HG03196 (cell line): ENCODE results near the gene RRP8.

Experiments
- ATAC-seq: cut with Tn5 transposase; IDR thresholded peaks from one replicate; pipeline ENCODE4 v1.9.1; 2021; ENCODE audit not compliant: unreplicated experiment

Gene RRP8

GRCh38 chr11:6619004-6619745 is 15.8 kb upstream of the RRP8 start, which contains the start of gene TPP1:
Gene TPP1, minus strand, starts transcription at chr11:6619422. Its CDS starts 22 bp downstream, at chr11:6619400.
- peak; percentile 97 for ATAC-seq

- no peak for ATAC-seq
Observed at GRCh38 chr11:6618117-6619003, 14.9 kb upstream of the RRP8 start.

GRCh38 chr11:6617315-6617781 is 13.9 kb upstream of the RRP8 start:
- ATAC-seq, result no peak

GRCh38 chr11:6616596-6617250 is 13.3 kb upstream of the RRP8 start:
- ATAC-seq, result no peak

- ATAC-seq, result no peak
Observed at GRCh38 chr11:6615882-6616585, 12.6 kb upstream of the RRP8 start.

GRCh38 chr11:6615046-6615445 is 11.6 kb upstream of the RRP8 start:
- ATAC-seq, result no peak

GRCh38 chr11:6614446-6614845 is 11.0 kb upstream of the RRP8 start:
- ATAC-seq, result no peak

- ATAC-seq, result no peak
Observed at GRCh38 chr11:6613496-6613895, 10.1 kb upstream of the RRP8 start.

- ATAC-seq, result peak; percentile 82
Observed at GRCh38 chr11:6612213-6613041, 9.0 kb upstream of the RRP8 start, which contains the start of gene TAF10. Gene TAF10, minus strand, starts transcription at chr11:6612216. Its CDS starts 27 bp downstream, at chr11:6612189.

- no peak for ATAC-seq
Observed at GRCh38 chr11:6611963-6612212, 8.5 kb upstream of the RRP8 start.

- ATAC-seq, result peak; percentile 5
Observed at GRCh38 chr11:6611092-6611962, 7.9 kb upstream of the RRP8 start.

- no peak for ATAC-seq
Observed at GRCh38 chr11:6610591-6610990, 7.2 kb upstream of the RRP8 start.

GRCh38 chr11:6609502-6610015 is 6.1 kb upstream of the RRP8 start:
- no peak for ATAC-seq

- no peak for ATAC-seq
Observed at GRCh38 chr11:6608726-6609501, 5.5 kb upstream of the RRP8 start.

GRCh38 chr11:6608011-6608410 is 4.6 kb upstream of the RRP8 start:
- ATAC-seq, result no peak

GRCh38 chr11:6607190-6607795 is 3.9 kb upstream of the RRP8 start:
- no peak for ATAC-seq

GRCh38 chr11:6606471-6607189 is 3.2 kb upstream of the RRP8 start:
- ATAC-seq, result peak; percentile 62
